Cerebellar cortex (tissue), 1 donor: ENCODE results near the gene TXNDC5.
"Not testable (repeated sequence)": the region's sequence is repeated elsewhere in the genome, so short reads cannot be mapped to it uniquely, and the experiment has no call there.

Experiments
- DNase-seq: peaks from one replicate; pipeline ENCODE4 v3.0.0-alpha.2; 2015; ENCODE audit warnings: low spot score

TXNDC5 gene

DNA sequence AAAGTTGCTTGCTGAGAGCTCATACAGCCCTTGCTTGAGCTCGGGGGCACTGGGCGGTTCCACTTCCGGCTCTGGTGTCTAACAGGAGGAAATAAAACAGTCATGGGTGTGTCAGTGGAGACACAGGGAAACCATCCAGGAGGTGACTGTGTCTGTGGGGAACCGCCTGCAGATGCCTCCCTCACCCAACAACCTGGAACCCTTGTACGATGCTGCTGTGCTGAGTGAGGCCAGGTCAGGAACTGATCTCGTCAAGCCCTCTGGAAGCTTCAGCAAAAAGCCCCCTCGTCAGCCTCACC is 15.5 kb downstream of the TXNDC5 start:
- DNase-seq: no peak

DNA sequence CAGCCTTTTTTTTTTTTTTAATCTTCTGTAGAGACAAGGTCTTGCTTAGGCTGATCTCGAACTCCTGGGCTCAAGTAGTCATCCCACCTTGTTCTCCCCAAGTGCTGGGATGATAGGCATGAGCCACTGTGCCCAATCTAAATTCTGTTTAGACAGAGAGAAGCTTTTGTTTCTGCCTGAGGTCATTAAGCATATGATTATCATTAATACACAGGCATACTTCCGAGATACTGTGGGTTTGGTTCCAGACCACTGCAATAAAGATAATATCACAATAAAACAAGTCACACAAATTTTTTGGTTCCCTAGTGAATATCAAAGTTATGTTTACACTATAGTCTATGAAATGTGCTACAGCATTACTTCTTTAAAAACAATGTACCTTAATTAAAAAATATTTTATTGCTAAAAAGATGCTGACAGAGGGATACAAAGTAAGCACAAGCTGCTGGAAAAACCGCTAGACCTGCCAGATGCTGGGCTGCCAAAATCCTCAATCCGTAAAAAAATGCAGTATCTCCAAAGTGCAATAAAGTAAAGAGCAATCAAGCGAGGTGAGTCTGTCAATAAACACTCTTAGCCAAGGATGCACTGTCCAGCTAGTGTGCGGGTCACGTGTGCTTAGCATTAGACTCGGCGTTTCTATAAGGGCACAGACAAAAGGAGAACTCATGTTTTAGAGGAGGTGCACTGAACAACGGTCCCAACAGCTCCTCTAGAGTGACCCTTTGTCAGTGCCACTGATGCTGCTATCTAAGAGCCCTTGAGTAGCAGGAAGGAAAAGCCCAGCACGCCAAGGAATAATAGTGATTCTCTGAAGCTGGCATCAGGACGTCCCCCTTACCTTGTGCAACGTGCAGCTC is 16.1 kb downstream of the TXNDC5 start:
- DNase-seq: no peak

DNA sequence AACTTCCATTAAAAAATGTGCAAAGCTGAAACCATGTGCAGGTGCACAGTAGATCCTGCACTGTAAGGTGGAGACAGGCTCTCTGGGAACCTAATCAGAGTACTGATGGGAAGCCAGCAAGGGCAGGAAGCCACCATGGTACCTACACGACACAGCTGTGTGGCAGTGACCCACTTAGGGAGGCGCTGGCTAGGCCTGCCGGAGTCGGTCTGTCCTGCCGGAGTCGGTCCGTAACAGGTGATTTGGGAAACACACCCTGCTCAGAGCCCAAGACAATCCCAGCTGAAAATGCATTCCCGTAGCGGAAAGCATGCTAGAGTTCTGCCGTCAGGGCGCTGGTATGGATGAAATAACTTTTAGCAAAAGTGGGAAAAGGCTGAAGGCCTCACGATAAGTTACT is 17.2 kb downstream of the TXNDC5 start:
- DNase-seq: no peak

DNA sequence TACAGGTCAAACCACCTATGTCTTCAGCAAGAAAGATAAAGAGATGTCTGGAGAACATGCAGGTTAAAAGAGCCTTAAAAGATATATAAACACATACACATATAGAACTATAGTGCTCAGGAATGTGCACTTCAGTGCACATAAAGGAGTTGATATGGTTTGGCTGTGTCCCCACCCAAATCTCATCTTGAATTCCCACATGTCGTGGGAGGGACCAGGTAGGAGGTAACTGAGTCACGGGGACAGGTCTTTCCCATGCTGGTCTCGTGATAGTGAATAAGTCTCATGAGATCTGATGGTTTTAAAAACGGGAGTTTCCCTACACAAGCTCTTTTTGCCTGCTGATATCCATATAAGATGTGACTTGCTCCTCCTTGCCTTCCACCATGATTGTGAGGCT is 18.2 kb downstream of the TXNDC5 start:
- not testable (repeated sequence) for DNase-seq

DNA sequence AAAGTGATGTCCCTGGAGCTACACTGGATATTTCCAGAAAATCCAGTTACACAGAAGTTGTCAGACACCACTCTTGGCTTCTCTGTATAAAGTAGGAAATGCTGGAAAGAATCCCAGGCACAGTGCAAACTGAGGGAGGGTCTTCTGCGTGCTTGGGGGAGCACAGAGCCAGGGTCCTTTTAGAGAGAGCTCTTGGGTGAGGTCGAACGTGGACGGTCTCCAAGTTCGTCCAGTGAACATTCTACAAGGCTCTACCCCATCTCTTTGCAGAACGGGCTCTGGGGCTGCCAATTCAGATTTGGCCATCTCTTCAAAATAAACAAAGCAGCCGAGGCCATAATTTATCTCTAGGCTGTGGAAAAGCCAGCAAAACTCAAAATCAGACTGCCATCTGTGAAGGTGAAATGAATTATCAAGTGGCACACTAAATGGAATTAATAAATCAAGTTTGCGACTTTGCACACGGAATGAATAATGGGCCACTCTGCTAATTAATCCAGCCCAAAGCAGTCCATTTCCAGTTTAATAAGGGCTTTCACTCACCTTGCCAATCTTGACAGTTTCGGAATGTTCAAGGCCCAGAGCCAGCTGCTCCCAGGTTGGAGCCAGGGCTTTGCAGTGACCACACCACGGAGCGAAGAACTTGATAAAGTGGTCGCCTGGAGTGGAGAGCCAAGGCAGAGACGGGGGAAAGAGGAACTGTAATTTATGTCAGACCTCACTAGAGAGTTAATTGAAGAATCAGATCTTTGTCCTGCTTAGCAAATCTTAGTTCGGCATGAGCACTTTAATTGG is 19.3 kb downstream of the TXNDC5 start:
- DNase-seq: no peak

DNA sequence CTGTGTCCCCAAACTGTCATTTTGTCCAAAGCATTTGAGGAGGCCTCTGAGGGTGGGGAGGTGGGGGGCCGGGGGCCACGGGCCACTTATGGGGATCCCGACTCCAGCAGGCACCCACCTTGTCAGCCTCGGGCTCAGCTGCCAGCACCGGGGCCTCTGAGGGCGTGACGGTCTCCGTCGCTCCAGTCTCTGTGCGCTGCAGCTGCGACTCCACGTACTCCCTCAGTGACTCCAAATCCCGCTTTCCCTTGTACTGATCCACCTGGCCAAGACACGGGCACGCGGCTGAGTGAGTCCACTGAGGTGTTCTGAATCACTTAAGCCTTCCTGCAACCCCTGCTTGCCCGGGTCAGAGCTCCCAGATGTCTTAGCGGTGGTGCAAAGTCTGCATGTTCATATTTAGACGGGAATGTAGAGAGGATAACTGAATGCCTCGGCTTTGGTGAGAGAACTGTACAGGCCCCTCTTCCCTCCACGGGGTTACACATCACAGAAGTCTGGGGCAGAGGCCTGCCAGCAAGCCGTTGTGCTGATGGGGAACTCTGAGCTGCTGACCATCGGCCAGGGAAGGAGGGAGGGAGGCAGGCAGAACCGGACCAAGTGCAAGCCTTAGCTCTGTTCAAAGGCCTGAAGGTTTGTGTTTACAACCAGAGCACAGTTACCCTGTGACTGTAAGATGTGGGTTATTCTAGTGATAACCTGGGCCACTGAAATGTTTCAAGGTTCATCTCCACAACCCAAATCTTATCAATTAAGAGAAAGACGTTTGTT is 21.8 kb downstream of the TXNDC5 start:
- no peak for DNase-seq

DNA sequence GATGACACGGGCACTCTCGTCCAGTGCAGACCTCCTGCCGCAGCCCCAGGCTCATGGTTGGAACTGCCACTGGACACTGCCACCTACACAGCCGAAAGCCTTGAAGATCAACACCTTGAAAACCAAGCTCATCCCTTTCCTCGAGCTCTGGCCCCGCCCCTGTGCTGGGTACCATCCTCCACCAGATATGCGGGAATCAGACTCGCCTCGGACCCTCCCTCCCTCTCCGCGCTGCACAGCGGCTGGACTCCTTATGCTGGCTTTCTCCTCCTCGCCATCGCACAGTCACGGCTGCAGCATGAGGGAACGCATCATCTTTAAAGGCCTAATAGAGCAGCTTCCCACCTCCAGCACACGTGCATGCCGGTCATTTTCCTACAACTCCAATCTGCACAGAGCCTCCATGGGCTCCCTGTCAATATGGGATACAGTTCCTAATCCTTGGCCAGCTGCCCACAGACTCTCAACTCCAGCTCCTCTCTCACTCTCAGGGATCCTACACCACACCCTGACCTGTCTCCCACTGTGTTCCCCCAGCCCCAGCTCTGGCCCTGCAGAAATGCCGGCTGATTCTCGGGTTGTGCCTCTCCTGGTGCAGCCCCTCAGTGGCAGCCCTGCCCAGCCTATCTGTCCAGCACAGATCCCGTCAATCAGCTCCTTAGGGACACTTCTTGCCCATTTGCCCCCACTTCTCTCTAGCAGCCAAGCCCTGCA is 23.2 kb downstream of the TXNDC5 start:
- no peak for DNase-seq

DNA sequence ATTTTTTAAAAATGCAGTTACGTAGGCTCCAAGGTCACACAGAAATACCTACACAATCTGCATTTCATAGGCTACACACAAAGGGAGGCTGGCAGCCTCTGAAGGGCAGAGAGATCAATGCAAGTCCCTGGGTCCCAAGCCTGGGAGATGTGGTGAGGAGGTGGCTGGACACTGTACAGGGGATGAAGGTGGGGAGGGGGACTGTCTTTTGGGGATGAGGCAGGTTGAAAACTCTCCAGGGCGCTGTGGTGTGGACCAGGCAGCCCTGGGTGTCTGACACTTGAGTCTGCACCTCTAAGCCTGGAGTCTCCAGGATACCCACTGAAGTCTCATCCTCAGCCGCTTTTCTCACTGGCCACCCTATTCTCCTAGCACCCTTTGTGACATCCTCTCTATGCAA is 24.5 kb downstream of the TXNDC5 start:
- no peak for DNase-seq

DNA sequence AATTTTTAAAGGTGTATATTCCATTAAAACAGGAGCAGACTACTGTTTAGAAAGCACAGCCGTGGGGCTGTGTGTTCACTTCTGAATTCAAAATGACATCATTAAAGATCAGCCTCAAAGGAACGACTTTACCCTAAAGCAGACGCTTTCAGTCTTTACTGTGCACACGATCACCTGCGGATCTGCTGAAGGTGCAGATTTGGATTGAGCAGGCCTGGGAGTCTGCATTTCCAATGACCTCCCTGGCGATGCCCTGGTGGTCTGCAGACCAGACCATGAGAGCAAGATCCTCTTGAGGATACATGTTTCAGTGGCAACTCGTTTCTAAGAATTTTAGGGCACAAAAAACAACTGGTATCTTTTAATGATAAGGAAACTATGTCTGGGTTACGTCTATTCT is 27.2 kb downstream of the TXNDC5 start:
- no peak for DNase-seq

DNA sequence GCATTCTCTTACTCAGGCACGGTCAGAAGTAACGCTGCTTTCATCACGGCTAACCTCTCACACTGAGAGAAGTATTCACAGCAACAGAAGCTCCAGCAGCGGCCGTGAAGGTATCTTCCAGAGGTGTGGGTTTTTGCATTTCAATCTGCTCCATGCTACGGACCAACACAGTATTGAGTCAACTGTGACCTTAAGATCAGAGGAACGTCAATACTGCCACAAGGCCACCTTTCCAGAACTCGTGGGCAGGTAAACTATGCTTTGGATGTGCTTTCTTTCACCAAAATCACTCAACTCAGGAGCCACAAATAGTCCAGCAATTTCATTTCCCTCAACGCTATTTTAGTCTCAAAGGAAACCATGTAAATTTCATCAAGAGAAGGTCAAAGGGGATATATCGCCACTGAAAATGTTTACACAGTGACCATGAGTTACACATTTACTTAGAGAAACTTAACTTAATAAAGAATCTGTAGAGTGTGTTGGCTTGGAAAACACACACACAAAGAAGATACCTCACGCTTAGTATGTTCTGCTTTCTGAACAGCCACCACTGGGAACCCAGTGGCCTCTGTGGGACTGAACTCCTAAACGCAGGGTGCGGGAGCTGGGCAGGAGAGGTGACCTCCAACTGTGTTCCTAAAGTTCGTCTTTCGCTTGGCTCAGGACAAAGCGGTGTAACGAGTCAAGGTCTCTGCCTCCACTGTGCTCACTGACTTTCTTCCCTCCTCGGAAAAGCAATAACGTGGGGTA is 27.9 kb downstream of the TXNDC5 start:
- no peak for DNase-seq

DNA sequence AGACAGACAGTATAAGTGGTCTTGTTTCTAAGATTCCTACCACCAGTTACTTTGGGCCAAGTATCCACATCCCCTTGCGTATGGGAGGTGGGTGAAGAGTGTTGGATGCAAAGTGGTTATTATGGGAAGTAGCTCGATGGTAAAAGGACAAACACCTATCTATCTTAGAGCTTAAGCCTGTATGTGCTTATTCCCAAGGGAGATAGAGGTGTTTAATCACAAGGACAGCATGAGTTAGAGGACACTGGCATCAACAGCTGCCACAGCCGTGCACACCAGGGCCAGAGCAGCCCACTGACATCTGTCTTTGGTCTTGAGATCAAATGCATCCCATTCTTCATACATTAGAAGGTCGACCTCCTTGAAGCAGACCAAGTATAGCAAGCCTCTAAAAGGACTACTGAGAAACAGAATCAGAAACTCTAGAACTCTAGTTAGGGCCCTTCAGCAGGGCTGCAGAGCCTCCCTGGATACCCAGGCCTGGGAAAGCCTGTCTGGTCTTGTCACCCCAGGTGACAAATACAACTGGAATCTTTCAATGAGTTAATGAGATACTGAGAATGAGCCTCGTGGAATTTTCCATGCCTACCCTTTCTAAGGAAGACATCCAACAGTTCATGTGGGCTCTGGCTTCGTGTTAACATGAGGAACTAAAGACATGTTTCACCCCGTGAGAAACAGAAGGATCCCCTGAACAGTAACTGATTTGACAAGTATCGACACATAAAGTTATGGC is 28.7 kb downstream of the TXNDC5 start:
- no peak for DNase-seq

DNA sequence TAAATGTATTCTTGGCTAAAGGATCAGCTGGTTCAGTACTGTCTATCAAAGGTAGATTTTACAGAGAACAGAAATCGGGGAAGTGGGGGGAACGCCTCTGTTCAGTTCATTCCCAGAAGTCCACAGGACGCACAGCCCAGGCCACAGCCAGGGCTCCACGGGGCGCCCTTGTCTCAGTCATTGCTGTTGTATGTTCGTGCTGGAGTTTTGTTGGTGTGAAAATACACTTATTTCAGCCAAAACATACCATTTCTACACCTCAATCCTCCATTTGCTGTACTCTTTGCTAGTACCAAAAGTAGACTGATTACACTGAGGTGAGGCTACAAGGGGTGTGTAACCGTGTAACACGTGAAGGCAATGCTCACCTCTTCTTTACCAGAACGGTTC is 29.9 kb downstream of the TXNDC5 start:
- no peak for DNase-seq

DNA sequence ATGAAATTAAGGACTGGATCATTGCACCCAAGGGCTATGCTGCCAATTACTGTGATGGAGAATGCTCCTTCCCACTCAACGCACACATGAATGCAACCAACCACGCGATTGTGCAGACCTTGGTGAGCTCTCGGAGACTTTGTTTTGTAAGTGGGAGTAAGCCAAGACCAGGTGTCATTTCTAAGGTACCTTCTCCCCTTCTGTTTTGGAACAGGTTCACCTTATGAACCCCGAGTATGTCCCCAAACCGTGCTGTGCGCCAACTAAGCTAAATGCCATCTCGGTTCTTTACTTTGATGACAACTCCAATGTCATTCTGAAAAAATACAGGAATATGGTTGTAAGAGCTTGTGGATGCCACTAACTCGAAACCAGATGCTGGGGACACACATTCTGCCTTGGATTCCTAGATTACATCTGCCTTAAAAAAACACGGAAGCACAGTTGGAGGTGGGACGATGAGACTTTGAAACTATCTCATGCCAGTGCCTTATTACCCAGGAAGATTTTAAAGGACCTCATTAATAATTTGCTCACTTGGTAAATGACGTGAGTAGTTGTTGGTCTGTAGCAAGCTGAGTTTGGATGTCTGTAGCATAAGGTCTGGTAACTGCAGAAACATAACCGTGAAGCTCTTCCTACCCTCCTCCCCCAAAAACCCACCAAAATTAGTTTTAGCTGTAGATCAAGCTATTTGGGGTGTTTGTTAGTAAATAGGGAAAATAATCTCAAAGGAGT is 30.4 kb downstream of the TXNDC5 start:
- no peak for DNase-seq

DNA sequence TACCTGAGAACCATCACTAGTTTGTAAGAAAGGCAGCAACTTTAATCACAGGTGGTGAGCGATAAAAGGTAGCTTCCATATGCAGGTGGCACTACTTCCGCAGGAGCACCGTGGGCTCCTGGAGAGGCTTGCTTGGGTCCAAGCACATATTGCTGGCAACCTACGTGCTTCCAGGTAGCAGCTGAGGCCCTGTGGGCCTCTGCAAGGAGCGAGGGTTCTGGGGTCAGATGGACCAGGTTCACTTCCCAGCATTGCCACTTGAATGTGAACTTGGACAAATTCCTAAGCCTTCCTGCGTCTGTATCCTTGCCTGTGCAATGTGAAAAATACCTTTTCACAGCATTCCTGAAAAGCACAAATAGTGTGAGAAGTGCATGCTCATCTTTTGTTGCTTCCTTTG is 31.0 kb downstream of the TXNDC5 start:
- DNase-seq: no peak

DNA sequence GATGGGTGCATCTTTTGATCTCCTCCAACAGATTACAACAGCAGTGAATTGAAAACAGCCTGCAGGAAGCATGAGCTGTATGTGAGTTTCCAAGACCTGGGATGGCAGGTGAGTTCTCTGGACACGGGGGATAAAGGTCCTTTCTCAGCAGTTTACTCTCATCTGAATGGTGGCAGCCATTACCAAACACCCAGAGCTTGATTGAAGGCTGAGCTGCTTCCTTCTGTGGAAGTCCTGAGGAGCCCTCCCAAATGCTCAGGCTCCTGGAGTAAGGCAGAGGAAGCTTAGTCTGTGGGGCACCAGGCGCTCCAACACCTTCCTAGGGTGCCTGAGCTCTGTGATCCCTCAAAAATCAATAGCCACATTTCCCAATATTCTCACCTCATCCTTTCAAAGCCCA is 31.5 kb downstream of the TXNDC5 start:
- no peak for DNase-seq

DNA sequence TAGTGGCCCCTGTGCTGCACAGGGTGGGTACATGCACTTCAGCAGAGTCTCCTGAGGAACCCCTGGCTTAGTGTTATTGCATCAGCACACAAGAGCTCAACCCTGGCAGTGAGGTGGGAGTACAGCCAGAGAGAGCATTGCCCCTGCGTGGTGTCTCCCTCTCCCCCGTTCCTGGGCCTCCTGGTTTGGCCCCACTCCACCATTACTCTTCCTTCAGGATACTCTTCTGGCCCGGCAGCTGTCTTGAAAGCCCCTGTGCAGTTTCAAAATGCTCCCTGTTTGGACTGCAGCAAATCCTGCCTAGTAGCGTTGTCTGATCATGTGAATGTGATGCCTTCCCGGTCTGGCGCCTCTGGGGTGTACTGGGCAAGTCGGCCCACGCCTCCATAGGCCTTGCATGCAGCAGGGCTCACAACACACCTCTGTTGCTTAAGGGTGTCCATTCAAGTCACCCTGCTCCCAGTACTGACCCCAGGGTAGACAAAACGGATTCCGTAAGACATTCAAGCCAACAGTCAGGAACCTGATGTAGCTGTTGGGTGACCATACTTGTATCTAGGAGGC is 32.1 kb downstream of the TXNDC5 start:
- DNase-seq: no peak

DNA sequence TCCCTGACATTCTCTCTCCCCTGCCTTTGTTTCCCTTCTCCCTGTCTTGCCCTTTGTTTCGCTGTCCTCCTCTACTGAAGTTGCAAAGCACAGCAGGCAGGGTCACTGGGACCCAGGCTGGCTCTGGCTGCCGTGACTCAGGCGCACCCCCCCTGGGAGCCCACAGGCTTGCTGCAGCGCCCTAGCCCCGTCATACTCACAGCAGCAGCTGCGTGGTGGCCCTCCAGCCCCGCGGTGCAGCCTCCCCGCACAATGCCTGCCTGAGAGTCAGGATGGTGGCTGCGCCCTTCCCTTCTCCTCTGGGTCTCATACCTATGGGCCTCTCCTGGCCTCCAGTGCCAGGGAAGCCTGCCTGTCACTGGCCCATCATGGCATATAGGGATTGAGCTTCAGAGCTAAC is 41.7 kb downstream of the TXNDC5 start:
- no peak for DNase-seq

DNA sequence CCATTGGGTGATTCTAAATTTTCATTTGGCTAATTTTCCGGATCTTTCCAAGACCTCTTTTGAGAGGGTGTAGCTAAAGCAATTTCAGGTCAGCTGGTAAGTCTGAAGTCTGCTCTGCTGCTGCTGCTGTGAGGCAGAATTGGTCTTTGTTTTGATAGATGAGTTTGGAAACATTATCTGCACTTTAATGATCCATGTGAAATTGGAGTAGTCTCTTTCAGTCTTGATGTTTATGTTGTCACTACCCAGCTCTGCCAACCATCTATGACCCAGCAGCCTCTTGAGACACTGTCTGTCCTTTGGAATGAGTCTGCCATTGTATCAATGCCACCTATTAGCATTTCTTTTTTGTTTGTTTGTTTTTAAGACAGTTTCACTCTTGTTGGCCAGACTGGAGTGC is 44.1 kb downstream of the TXNDC5 start:
- no peak for DNase-seq

DNA sequence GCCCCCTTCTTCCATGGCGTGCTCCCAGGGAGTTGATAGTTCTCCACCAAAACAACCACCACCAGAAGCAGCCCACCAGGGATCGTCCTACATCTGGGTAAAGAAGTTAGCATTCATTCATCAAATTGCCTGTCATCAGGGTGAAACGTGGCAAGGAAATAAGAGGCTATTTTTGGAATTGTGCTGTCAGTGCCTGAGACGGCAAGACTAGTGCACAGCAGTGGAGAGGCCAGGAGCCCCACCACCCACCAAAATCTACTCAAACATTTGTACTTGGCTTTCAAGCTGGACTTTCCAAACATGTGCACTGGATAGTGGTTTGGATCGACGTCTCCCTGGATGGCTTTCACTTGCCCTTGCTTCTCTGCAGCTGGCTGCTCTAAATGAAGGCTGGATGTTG is 44.8 kb downstream of the TXNDC5 start:
- no peak for DNase-seq

DNA sequence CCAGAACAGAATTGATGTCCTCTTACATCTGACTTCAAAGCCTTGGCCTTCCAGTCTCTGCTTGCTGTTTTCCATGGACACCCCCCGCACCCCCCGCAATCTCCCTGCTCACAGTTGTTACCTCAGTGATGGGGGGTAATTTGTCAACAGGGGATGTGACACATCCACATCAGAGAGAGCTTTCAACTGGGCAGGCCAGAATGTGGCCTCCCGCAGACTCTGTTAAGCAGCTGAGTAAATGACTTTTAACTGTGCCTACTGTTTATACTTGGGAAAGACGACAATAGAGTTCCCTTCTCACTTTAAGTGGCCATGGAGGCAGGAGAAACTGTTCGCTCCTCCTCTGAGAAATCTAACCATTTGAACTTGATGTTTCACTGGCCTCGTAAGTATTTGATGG is 51.0 kb downstream of the TXNDC5 start:
- no peak for DNase-seq
